Prostate gland (tissue), 2 donors: ENCODE measurements around the gene SLAMF6.

Experiments
- POLR2A ChIP-seq: fragments of 450-650 bp; IDR thresholded peaks from one replicate; pipeline ENCODE4 v1.6.1; 2016; ENCODE audit warnings: antibody characterized with exemption, mild to moderate bottlenecking
- TF ChIP-seq, protein P1 (sequence below), 4 experiments: fragments of 200-600 bp in 2 of 4; fragments of 450-650 bp in 2 of 4; sonication (generic) in 2 of 4; IDR thresholded peaks; 1 replicate in 3 of 4; 2 replicates in 1 of 4; pipeline ENCODE4 v1.5.1; 2016 to 2019; ENCODE audit warnings: antibody characterized with exemption in 4 of 4, mild to moderate bottlenecking in 2 of 4, moderate library complexity in 2 of 4

DNA sequence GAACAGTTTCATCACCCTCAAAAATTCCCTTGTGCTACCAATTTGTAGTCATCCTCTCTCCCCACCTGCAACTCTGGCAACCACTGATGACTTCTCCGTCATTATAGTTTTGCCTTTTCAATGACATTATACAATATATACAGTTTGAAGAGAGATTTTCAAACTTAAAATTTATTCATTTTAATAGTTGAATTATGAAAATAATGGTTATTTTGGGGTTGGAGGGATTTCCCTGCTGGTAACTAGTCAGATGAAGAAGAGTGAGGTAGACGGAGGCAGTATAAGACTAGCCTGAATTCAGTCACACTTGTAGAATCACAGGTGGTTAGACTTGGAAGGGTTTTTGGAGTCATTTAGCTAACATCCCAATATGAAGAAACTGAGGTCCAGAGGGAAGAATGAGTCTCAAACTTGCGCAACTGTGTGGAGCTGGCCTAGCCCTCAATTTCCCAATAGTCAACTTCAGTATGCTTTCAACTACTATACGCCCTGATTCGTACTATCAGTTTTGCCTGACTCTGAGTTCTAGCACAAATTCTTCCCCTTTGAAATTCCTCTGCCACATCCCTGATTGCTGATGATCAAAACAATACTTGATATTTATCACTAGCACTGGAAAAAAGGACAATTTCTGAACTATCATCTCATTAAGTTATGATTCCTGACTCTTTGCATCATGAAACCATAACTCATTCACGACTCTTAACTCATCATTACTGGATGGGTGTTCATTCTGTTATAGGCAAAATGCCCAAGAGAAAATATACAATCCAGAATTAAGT is 68.5 kb downstream of the SLAMF6 start:
- TF ChIP-seq, protein P1, sequence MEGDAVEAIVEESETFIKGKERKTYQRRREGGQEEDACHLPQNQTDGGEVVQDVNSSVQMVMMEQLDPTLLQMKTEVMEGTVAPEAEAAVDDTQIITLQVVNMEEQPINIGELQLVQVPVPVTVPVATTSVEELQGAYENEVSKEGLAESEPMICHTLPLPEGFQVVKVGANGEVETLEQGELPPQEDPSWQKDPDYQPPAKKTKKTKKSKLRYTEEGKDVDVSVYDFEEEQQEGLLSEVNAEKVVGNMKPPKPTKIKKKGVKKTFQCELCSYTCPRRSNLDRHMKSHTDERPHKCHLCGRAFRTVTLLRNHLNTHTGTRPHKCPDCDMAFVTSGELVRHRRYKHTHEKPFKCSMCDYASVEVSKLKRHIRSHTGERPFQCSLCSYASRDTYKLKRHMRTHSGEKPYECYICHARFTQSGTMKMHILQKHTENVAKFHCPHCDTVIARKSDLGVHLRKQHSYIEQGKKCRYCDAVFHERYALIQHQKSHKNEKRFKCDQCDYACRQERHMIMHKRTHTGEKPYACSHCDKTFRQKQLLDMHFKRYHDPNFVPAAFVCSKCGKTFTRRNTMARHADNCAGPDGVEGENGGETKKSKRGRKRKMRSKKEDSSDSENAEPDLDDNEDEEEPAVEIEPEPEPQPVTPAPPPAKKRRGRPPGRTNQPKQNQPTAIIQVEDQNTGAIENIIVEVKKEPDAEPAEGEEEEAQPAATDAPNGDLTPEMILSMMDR (IDR thresholded peaks at IDR 0.05): no peak
- no peak for TF ChIP-seq POLR2A
